ENCODE measurements around the gene ADO.

DNA sequence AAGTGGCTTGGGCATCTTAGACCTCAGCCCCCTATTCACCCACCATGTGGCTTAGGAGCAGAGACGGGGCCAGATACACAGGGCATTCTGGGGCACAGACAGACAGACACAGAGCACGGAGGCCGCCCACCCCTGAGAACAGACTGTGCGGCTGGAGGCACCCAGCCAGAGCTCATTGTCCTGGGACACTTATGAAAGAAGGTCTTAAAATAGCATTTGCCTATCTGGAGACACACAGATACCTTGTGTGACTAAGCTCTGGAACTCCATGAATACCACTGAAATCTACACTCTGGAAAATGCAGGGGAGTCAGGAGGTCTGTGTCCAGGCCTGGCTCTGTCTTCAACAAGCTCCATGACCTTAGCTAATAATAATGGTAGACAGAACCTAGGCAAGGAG is 41.4 kb upstream of the ADO start:
- TF ChIP-seq, protein P1, sequence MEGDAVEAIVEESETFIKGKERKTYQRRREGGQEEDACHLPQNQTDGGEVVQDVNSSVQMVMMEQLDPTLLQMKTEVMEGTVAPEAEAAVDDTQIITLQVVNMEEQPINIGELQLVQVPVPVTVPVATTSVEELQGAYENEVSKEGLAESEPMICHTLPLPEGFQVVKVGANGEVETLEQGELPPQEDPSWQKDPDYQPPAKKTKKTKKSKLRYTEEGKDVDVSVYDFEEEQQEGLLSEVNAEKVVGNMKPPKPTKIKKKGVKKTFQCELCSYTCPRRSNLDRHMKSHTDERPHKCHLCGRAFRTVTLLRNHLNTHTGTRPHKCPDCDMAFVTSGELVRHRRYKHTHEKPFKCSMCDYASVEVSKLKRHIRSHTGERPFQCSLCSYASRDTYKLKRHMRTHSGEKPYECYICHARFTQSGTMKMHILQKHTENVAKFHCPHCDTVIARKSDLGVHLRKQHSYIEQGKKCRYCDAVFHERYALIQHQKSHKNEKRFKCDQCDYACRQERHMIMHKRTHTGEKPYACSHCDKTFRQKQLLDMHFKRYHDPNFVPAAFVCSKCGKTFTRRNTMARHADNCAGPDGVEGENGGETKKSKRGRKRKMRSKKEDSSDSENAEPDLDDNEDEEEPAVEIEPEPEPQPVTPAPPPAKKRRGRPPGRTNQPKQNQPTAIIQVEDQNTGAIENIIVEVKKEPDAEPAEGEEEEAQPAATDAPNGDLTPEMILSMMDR (IDR thresholded peaks at IDR 0.05; ENCODE audit: insufficient read depth, low read length, poor library complexity, severe bottlenecking), result no peak
- TF ChIP-seq EZH2phosphoT487 (conservative IDR thresholded peaks at IDR 0.05; ENCODE audit: low read length), result no peak
